GM12878 (cell line): Measurements from ENCODE around the gene PHPT1. TPM values are rescaled to one million over a fixed set of nuclear protein-coding genes. Genes with fewer than 3 reads are reported as not detected.

Source experiments
- ATAC-seq: fragments of 200-7000 bp; cut with Tn5 transposase; 3 replicates; pipeline ENCODE4 v1.9.1; 2020; ENCODE audit warnings: mild to moderate bottlenecking, moderate library complexity
- BruUV-seq: library from RNA; stranded (reverse); fragments of 400-500 nt; replicated peaks from 2 replicates; lab custom pipeline; 2021; lab: Mats Ljungman, UMichigan
- CTCF ChIA-PET: fragments of 300-600 bp; sonication (Branson Sonifier 250); formaldehyde crosslinking; extraction: SDS; loops from one replicate; lab custom pipeline; 2021; ENCODE audit warnings: inconsistent platforms; lab: Yijun Ruan, JAX
- POLR2A ChIA-PET: fragments of 350-600 bp; formaldehyde crosslinking; extraction: SDS; loops from one replicate; lab custom pipeline; 2021; ENCODE audit warnings: inconsistent platforms; lab: Charles Lee
- RAD21 ChIA-PET: fragments of 300-600 bp; sonication (Branson Sonifier 250); formaldehyde crosslinking; loops from one replicate; lab custom pipeline; 2023; ENCODE audit warnings: antibody characterized with exemption; ENCODE audit not compliant: unreplicated experiment; lab: Charles Lee
- SMC1A ChIA-PET: fragments of 300-600 bp; sonication (Branson Sonifier 250); formaldehyde crosslinking; loops from one replicate; lab custom pipeline; 2023; ENCODE audit not compliant: unreplicated experiment, uncharacterized antibody; lab: Charles Lee
- DNase-seq: peaks from one replicate; pipeline ENCODE4 v3.0.0-alpha.2; 2011; ENCODE audit warnings: low read depth, low spot score
- FAIRE-seq: peaks from 3 replicates; lab custom pipeline; 2011; peaks lifted over from hg19 to GRCh38; lab: Jason Lieb, UNC
- H2AFZ ChIP-seq: 2 replicates; pipeline ENCODE4 v1.6.0; 2011; ENCODE audit warnings: low read depth, low read length, control low read depth; ENCODE audit not compliant: control insufficient read depth
- H3K27ac ChIP-seq: 2 replicates; pipeline ENCODE4 v1.5.1; 2011; ENCODE audit warnings: control low read depth; ENCODE audit not compliant: control insufficient read depth, insufficient read depth
- H3K27me3 ChIP-seq, 2 experiments: replicated peaks in 1 of 2; 2 replicates each; pipeline versions ENCODE4 v1.6.0 to v1.6.1; 2011; ENCODE audit warnings: low read length in 1 of 2; ENCODE audit not compliant: control insufficient read depth in 2 of 2, insufficient read depth in 2 of 2
- H3K36me3 ChIP-seq, 2 experiments: 2 replicates each; pipeline ENCODE4 v1.5.1; 2011; ENCODE audit warnings: low read length in 1 of 2; ENCODE audit not compliant: control insufficient read depth in 2 of 2, insufficient read depth in 2 of 2
- H3K4me1 ChIP-seq: 2 replicates; pipeline ENCODE4 v1.6.1; 2011; ENCODE audit warnings: mild to moderate bottlenecking, low read length, moderate library complexity, mixed read lengths; ENCODE audit not compliant: control insufficient read depth, insufficient read depth
- H3K4me2 ChIP-seq: 2 replicates; pipeline ENCODE4 v1.6.0; 2011; ENCODE audit warnings: control low read depth; ENCODE audit not compliant: control insufficient read depth, insufficient read depth
- H3K4me3 ChIP-seq: fragments of 200-600 bp; sonication (generic); 2 replicates; pipeline ENCODE4 v1.5.1; 2016
- H3K79me2 ChIP-seq: 2 replicates; pipeline ENCODE4 v1.6.0; 2011; ENCODE audit warnings: low read length; ENCODE audit not compliant: control insufficient read depth, insufficient read depth
- H3K9ac ChIP-seq: 2 replicates; pipeline ENCODE4 v1.8.0; 2011; ENCODE audit warnings: low read length, control low read depth, mixed read lengths; ENCODE audit not compliant: control insufficient read depth, insufficient read depth
- H3K9me3 ChIP-seq: replicated peaks from 3 replicates; pipeline ENCODE4 v1.5.1; 2011; ENCODE audit warnings: mild to moderate bottlenecking, low read length; ENCODE audit not compliant: control insufficient read depth, insufficient read depth
- H4K20me1 ChIP-seq: 2 replicates; pipeline ENCODE4 v1.6.0; 2011; ENCODE audit not compliant: control insufficient read depth, insufficient read depth
- ATF3 ChIP-seq: IDR thresholded peaks from 2 replicates; pipeline ENCODE4 v1.6.1; 2011; ENCODE audit warnings: low read depth, mild to moderate bottlenecking, low read length, moderate library complexity, borderline replicate concordance; ENCODE audit errors: extremely low read depth
- CEBPZ ChIP-seq: fragments of 150-350 bp; IDR thresholded peaks from 2 replicates; pipeline ENCODE4 v1.6.1; 2016; ENCODE audit warnings: low read depth, low read length
- CTCF ChIP-seq, 3 experiments: IDR thresholded peaks in 2 of 3; conservative IDR thresholded peaks in 1 of 3; 2 replicates each; pipeline ENCODE4 v1.5.1; 2011; ENCODE audit warnings: low read depth in 3 of 3, low read length in 3 of 3, mild to moderate bottlenecking in 3 of 3, control low read depth in 2 of 3, moderate library complexity in 2 of 3, inconsistent platforms in 1 of 3, mixed read lengths in 1 of 3; ENCODE audit not compliant: control insufficient read depth in 2 of 3, insufficient read depth in 1 of 3; ENCODE audit errors: extremely low read depth in 1 of 3
- whole genome bisulfite sequencing: methylation state at CpG from one replicate; pipeline ENCODE4 v1.1.6; 2016; ENCODE audit warnings: low lambda C conversion rate; ENCODE audit not compliant: insufficient replicate concordance, insufficient coverage; ENCODE audit errors: missing lambda C conversion rate; 5-methylcytosine and 5-hydroxymethylcytosine counted together
- in situ Hi-C: fragments of 300-500 bp; cut with MboI; formaldehyde crosslinking; loops from 9 replicates; pipeline ENCODE4 v1.14.3; 2018; ENCODE audit warnings: mixed read lengths
- intact Hi-C: fragments of 100-400 bp; cut with micrococcal nuclease; formaldehyde crosslinking; loops from one replicate; pipeline ENCODE4 v1.14.2; 2022; ENCODE audit not compliant: unreplicated experiment
- polyA plus RNA-seq, 11 experiments: library from polyadenylated mRNA; depleted of rRNA in 4 of 11; unstranded in 6 of 11; stranded (reverse) in 5 of 11; fragments of >200 nt; fragmentation: Nextera tagmentation in 4 of 11; fragmentation: Illumina TruSeq in 1 of 11; extraction: Ambion mirVana in 4 of 11; extraction: Trizol in 1 of 11; gene quantifications; 1 replicate in 1 of 11; 2 replicates in 10 of 11; pipeline versions ENCODE4 v1.2.1 to v1.2.3, GENCODE V29; 2011 to 2016; ENCODE audit warnings: inconsistent platforms in 2 of 11, missing spikeins in 2 of 11, low read depth in 1 of 11
- total RNA-seq, 4 experiments: library from RNA; depleted of rRNA in 3 of 4; stranded (reverse); fragments of >200 nt in 3 of 4; fragmentation: Illumina TruSeq in 1 of 4; extraction: Trizol in 1 of 4; gene quantifications; 2 replicates each; pipeline versions ENCODE4 v1.2.1 to v1.2.3, GENCODE V29; 2013 to 2021

Gene PHPT1
- total and polyA plus RNA-seq, 10 of the 15 experiments (the other 5 are each of a cell fraction or from before 2014, with no cell fraction given) = 56.2 to 323 (median 140) TPM

- TF ChIP-seq CEBPZ = no peak
Measured at GRCh38 chr9:136856079-136856476, 6.9 kb downstream of the PHPT1 start (continued).

GRCh38 chr9:136856541-136857141 is 7.4 kb downstream of the PHPT1 start:
- no peaks in the 10 kb centered on the region for H3K27me3 ChIP-seq
- TF ChIP-seq ATF3 (no peak), CTCF (IDR thresholded peaks at IDR 0.05 in 2 of 3, conservative IDR thresholded peaks at IDR 0.05 in 1 of 3; ENCODE audit: control insufficient read depth in 2 of 3, extremely low read depth in 1 of 3, insufficient read depth in 1 of 3, low read depth in 3 of 3, low read length in 3 of 3) (0 out of 6 replicates have a peak, but pooled peaks of 1 of the 3 experiments have one; percentile 18)
- FAIRE-seq = no peak
- H3K4me2 ChIP-seq = no peak overlapping the region
- BruUV-seq = no TSS peak
- H3K4me3 ChIP-seq = no peak overlapping the region
- no peak overlapping the region for H3K27ac ChIP-seq
- H3K4me1 ChIP-seq = no peaks in the 10 kb centered on the region
- no peak for ATAC-seq
- no peak for DNase-seq
- RAD21 ChIA-PET = no interaction called here
- H3K9me3 ChIP-seq = no peaks in the 10 kb centered on the region
- H4K20me1 ChIP-seq = no peaks in the 10 kb centered on the region
- H3K9ac ChIP-seq = no peak overlapping the region
- 58% methylated on average over 14 of the region's 14 CpGs for WGBS
- POLR2A ChIA-PET = interaction anchor here (0.8 kb wide), 1 partner anchor 16 kb away, joined by 5 read pairs; no protein-coding TSS in a partner anchor
- H3K36me3 ChIP-seq = peaks cover 0 to 6% of the 10 kb centered on the region in 2 experiments; a peak in 2 of 4 replicates
- no peaks in the 10 kb centered on the region for H3K79me2 ChIP-seq
- intact Hi-C loops (no loop called here), in situ Hi-C loops (no loop called here)
- CTCF ChIA-PET = no interaction called here
- SMC1A ChIA-PET = no interaction called here
- H2AFZ ChIP-seq = no peak overlapping the region
